Measurements from ENCODE around the gene OTUD3. TPM values are rescaled to one million over a fixed set of nuclear protein-coding genes. Genes with fewer than 3 reads are reported as not detected.

OTUD3 gene
- polyA plus RNA-seq, 1 donor, result 27.7 TPM

- no CpG with 5 or more reads among the region's 5 CpGs for WGBS (ENCODE audit: insufficient coverage, low lambda C conversion rate)
- H3K36me3 ChIP-seq (ENCODE audit: control insufficient read depth, insufficient read depth, low read length), result peaks cover 86% of the 10 kb centered on the region
- H3K27me3 ChIP-seq (ENCODE audit: control insufficient read depth, insufficient read depth, low read length), result no peaks in the 10 kb centered on the region
- H3K4me3 ChIP-seq (ENCODE audit: low read length), result no peak overlapping the region
- H3K9me3 ChIP-seq (ENCODE audit: control insufficient read depth, low read depth, low read length), result no peaks in the 10 kb centered on the region
- no peaks in the 10 kb centered on the region for H3K4me1 ChIP-seq (ENCODE audit: control insufficient read depth, insufficient read depth, low read length)
- no peak overlapping the region for H3K27ac ChIP-seq (ENCODE audit: low read length)
- DNase-seq, result no peak
Observed at GRCh38 chr1:19909392-19909791, 27.2 kb downstream of the OTUD3 start.

- no peak for DNase-seq
- Histone ChIP-seq H3K27me3 (ENCODE audit: control insufficient read depth, insufficient read depth, low read length) (no peaks in the 10 kb centered on the region), H3K27ac (ENCODE audit: low read length) (no peak overlapping the region), H3K4me1 (ENCODE audit: control insufficient read depth, insufficient read depth, low read length) (no peaks in the 10 kb centered on the region), H3K4me3 (ENCODE audit: low read length) (no peak overlapping the region), H3K9me3 (ENCODE audit: control insufficient read depth, low read depth, low read length) (no peaks in the 10 kb centered on the region), H3K36me3 (ENCODE audit: control insufficient read depth, insufficient read depth, low read length) (peaks cover 86% of the 10 kb centered on the region)
- 86% methylated on average over 1 of the region's 3 CpGs for WGBS (ENCODE audit: insufficient coverage, low lambda C conversion rate)
Observed at GRCh38 chr1:19909971-19910370, 27.8 kb downstream of the OTUD3 start.

- no peaks in the 10 kb centered on the region for H3K27me3 ChIP-seq (ENCODE audit: control insufficient read depth, insufficient read depth, low read length)
Observed at GRCh38 chr1:19910650-19911049, 28.5 kb downstream of the OTUD3 start.

GRCh38 chr1:19918057-19918456, 35.9 kb downstream of the OTUD3 start:
- WGBS (ENCODE audit: insufficient coverage, low lambda C conversion rate), result 44% methylated on average over 2 of the region's 6 CpGs
- DNase-seq, result peak; percentile 58 to 67
- Histone ChIP-seq H3K36me3 (ENCODE audit: control insufficient read depth, insufficient read depth, low read length) (peaks cover 19% of the 10 kb centered on the region), H3K9me3 (ENCODE audit: control insufficient read depth, low read depth, low read length) (no peaks in the 10 kb centered on the region), H3K27ac (ENCODE audit: low read length) (no peak overlapping the region), H3K27me3 (ENCODE audit: control insufficient read depth, insufficient read depth, low read length) (no peaks in the 10 kb centered on the region), H3K4me1 (ENCODE audit: control insufficient read depth, insufficient read depth, low read length) (peaks cover 7% of the 10 kb centered on the region), H3K4me3 (ENCODE audit: low read length) (no peak overlapping the region)

More at GRCh38 chr1:19910650-19911049, 28.5 kb downstream of the OTUD3 start:
- H3K4me3 ChIP-seq (ENCODE audit: low read length), result no peak overlapping the region
- H3K27ac ChIP-seq (ENCODE audit: low read length), result no peak overlapping the region
- peaks cover 86% of the 10 kb centered on the region for H3K36me3 ChIP-seq (ENCODE audit: control insufficient read depth, insufficient read depth, low read length)
- no peaks in the 10 kb centered on the region for H3K9me3 ChIP-seq (ENCODE audit: control insufficient read depth, low read depth, low read length)
- no CpG with 5 or more reads among the region's 3 CpGs for WGBS (ENCODE audit: insufficient coverage, low lambda C conversion rate)
- H3K4me1 ChIP-seq (ENCODE audit: control insufficient read depth, insufficient read depth, low read length), result no peaks in the 10 kb centered on the region
- DNase-seq, result no peak

GRCh38 chr1:19920132-19920710, 38.0 kb downstream of the OTUD3 start:
- Histone ChIP-seq H3K27me3 (ENCODE audit: control insufficient read depth, insufficient read depth, low read length) (no peaks in the 10 kb centered on the region), H3K9me3 (ENCODE audit: control insufficient read depth, low read depth, low read length) (no peaks in the 10 kb centered on the region), H3K4me1 (ENCODE audit: control insufficient read depth, insufficient read depth, low read length) (peaks cover 7% of the 10 kb centered on the region), H3K27ac (ENCODE audit: low read length) (no peak overlapping the region), H3K36me3 (ENCODE audit: control insufficient read depth, insufficient read depth, low read length) (no peaks in the 10 kb centered on the region), H3K4me3 (ENCODE audit: low read length) (no peak overlapping the region)
- no CpG with 5 or more reads among the region's 19 CpGs for WGBS (ENCODE audit: insufficient coverage, low lambda C conversion rate)
- DNase-seq, result no peak

- Histone ChIP-seq H3K4me1 (ENCODE audit: control insufficient read depth, insufficient read depth, low read length) (peaks cover 7% of the 10 kb centered on the region), H3K27me3 (ENCODE audit: control insufficient read depth, insufficient read depth, low read length) (no peaks in the 10 kb centered on the region), H3K36me3 (ENCODE audit: control insufficient read depth, insufficient read depth, low read length) (no peaks in the 10 kb centered on the region), H3K9me3 (ENCODE audit: control insufficient read depth, low read depth, low read length) (no peaks in the 10 kb centered on the region), H3K27ac (ENCODE audit: low read length) (no peak overlapping the region), H3K4me3 (ENCODE audit: low read length) (no peak overlapping the region)
- WGBS (ENCODE audit: insufficient coverage, low lambda C conversion rate), result no CpG with 5 or more reads among the region's 13 CpGs
- DNase-seq, result peak; percentile 14 to 51
Observed at GRCh38 chr1:19921310-19921709, 39.1 kb downstream of the OTUD3 start.

- no CpG with 5 or more reads among the region's 17 CpGs for WGBS (ENCODE audit: insufficient coverage, low lambda C conversion rate)
- Histone ChIP-seq H3K4me1 (ENCODE audit: control insufficient read depth, insufficient read depth, low read length) (peaks cover 7% of the 10 kb centered on the region), H3K27ac (ENCODE audit: low read length) (no peak overlapping the region), H3K9me3 (ENCODE audit: control insufficient read depth, low read depth, low read length) (no peaks in the 10 kb centered on the region), H3K27me3 (ENCODE audit: control insufficient read depth, insufficient read depth, low read length) (no peaks in the 10 kb centered on the region), H3K4me3 (ENCODE audit: low read length) (no peak overlapping the region), H3K36me3 (ENCODE audit: control insufficient read depth, insufficient read depth, low read length) (no peaks in the 10 kb centered on the region)
- DNase-seq, result no peak
Observed at GRCh38 chr1:19922015-19922688, 40.0 kb downstream of the OTUD3 start.

GRCh38 chr1:19923137-19923952, 41.1 kb downstream of the OTUD3 start, which contains the start of gene PLA2G2E:
PLA2G2E (minus strand) TSS chr1:19923617; CDS start chr1:19923559, 58 bp downstream.
- Histone ChIP-seq H3K4me3 (ENCODE audit: low read length) (no peak within 1 kb of the TSS), H3K27me3 (ENCODE audit: control insufficient read depth, insufficient read depth, low read length) (no peaks in the 10 kb centered on the region), H3K4me1 (ENCODE audit: control insufficient read depth, insufficient read depth, low read length) (peaks cover 5% of the 10 kb centered on the region), H3K9me3 (ENCODE audit: control insufficient read depth, low read depth, low read length) (no peaks in the 10 kb centered on the region), H3K27ac (ENCODE audit: low read length) (no peak within 1 kb of the TSS), H3K36me3 (ENCODE audit: control insufficient read depth, insufficient read depth, low read length) (no peaks in the 10 kb centered on the region)
- peak; percentile 14 to 19 for DNase-seq
- no CpG with 5 or more reads among the region's 14 CpGs for WGBS (ENCODE audit: insufficient coverage, low lambda C conversion rate)

- no peaks in the 10 kb centered on the region for H3K36me3 ChIP-seq (ENCODE audit: control insufficient read depth, insufficient read depth, low read length)
- H3K4me3 ChIP-seq (ENCODE audit: low read length), result no peak overlapping the region
- DNase-seq, result no peak
- no peaks in the 10 kb centered on the region for H3K9me3 ChIP-seq (ENCODE audit: control insufficient read depth, low read depth, low read length)
- WGBS (ENCODE audit: insufficient coverage, low lambda C conversion rate), result no CpG with 5 or more reads among the region's 13 CpGs
- peaks cover 5% of the 10 kb centered on the region for H3K4me1 ChIP-seq (ENCODE audit: control insufficient read depth, insufficient read depth, low read length)
- no peak overlapping the region for H3K27ac ChIP-seq (ENCODE audit: low read length)
- H3K27me3 ChIP-seq (ENCODE audit: control insufficient read depth, insufficient read depth, low read length), result no peaks in the 10 kb centered on the region
Observed at GRCh38 chr1:19923953-19924346, 41.8 kb downstream of the OTUD3 start.

- Histone ChIP-seq H3K4me1 (ENCODE audit: control insufficient read depth, insufficient read depth, low read length) (peaks cover 5% of the 10 kb centered on the region), H3K36me3 (ENCODE audit: control insufficient read depth, insufficient read depth, low read length) (no peaks in the 10 kb centered on the region), H3K4me3 (ENCODE audit: low read length) (no peak overlapping the region), H3K9me3 (ENCODE audit: control insufficient read depth, low read depth, low read length) (no peaks in the 10 kb centered on the region), H3K27ac (ENCODE audit: low read length) (no peak overlapping the region), H3K27me3 (ENCODE audit: control insufficient read depth, insufficient read depth, low read length) (no peaks in the 10 kb centered on the region)
- peak in 1 of 2 donors; percentile 15 for DNase-seq
- 10% methylated on average over 2 of the region's 7 CpGs for WGBS (ENCODE audit: insufficient coverage, low lambda C conversion rate)
Observed at GRCh38 chr1:19925342-19926070, 43.3 kb downstream of the OTUD3 start.
